ENCODE results near the gene CFAP65. TPM values are rescaled to one million over a fixed set of nuclear protein-coding genes. Genes with fewer than 3 reads are reported as not detected.

The CFAP65 gene
- total RNA-seq, 1 donor from 2014 or later = not detected

DNA sequence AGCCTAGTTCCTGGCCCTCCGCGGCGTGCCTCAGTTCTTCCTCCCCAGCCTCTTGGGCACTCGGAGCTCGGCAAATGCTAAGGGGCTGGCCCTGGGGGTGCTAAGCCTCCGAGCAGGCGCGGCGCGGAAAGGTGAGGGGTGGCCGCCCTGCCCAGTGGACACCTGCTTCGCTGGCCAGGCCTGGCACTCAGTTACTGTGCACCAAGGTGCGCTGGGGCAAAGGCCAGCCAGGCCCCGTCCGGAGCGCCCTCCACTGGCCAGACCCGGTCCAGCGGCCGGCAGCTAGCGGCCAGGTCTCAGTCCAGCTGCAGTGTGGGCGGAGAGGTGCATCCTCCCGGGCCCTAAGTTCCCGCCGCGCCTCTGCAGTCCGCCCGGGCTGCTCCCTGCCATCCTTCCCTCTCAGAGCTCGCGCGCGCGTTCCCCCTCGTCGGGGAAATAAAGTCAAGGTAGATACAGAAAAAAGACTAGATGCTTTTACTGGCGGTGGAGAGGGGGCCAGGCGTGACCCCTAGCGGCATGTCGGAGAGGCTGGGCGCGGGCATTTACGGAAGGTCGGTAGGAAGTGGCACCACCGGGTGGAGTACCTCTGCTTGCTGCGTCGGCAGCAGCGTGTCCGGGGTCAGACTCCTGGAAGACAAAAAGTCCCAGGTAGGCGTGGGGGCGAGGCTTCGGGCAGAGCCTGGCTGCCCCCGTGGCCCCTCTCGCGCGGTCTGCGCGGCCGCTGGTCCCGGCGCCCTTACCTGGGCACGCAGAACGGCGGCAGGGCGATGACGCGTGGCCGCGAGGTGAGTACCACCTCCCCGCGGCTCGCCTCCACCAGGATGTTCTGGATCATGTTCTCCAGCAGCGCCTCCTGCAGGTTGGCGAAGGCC lies 38.7 kb downstream of the CFAP65 start:
- peak in 1 of 2 experiments; percentile 72 for DNase-seq (ENCODE audit: low spot score in 2 of 2, unreplicated experiment in 2 of 2)
- Mint-ChIP-seq H3K27me3 (ENCODE audit: low read depth) (peaks cover 95% of the 10 kb centered on the region), H3K36me3 (no peaks in the 10 kb centered on the region), H3K4me1 (peaks cover 7% of the 10 kb centered on the region), H3K27ac (no peak overlapping the region), H3K9me3 (no peaks in the 10 kb centered on the region), H3K4me3 (peak overlapping the region; percentile 57)
- TF ChIP-seq CTCF (IDR thresholded peaks at IDR 0.05; ENCODE audit: unreplicated experiment) = peak; percentile 42

DNA sequence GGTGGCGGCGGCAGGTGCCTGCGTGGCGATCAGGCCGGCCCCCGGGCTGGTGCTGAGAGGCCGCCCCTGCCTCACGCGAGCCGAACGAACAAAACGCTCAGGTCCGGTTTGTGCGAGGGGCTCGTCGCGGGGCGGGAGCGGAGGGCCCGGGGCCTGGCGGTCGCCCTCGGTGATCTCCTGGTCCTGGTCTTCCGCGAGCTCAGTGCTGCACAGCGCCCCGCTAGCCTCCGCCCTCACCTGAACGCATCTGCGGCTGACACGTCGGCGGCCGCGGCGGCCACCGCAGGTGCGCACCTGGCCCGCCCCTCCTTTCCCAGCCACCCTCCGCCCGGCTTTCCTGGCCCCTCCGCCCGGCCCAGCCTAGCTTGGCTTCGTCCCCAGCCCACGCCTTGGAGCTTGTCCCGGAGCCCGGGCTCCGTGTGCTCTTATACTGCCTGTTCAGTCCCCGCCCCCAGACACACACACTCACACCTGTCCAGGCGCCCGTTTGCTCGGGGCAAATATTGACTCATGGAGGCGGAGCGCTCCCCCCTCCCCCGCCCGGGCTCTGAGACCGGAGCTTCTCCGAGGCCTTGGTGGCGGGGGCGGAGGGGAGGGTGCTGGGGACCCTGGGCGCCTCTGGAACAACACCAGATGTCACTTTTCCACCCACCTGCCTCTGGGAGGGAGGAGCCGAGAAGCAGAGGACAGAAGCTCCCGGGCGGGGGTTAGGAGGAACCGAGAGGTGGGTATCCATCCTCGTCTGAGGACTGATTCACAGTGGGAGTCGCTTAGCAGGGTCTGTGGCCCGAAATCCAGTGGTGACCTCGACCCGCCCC lies 39.5 kb downstream of the CFAP65 start:
- Mint-ChIP-seq H3K4me3 (peak overlapping the region; percentile 37), H3K9me3 (no peaks in the 10 kb centered on the region), H3K36me3 (no peaks in the 10 kb centered on the region), H3K4me1 (peaks cover 7% of the 10 kb centered on the region), H3K27ac (no peak overlapping the region), H3K27me3 (ENCODE audit: low read depth) (peaks cover 95% of the 10 kb centered on the region)
- no peak for DNase-seq (ENCODE audit: low spot score in 2 of 2, unreplicated experiment in 2 of 2)
- TF ChIP-seq CTCF (IDR thresholded peaks at IDR 0.05; ENCODE audit: unreplicated experiment) = no peak

- no peaks in the 10 kb centered on the region for H3K9me3 Mint-ChIP-seq
- no peak for TF ChIP-seq CTCF (IDR thresholded peaks at IDR 0.05; ENCODE audit: unreplicated experiment)
- no peaks in the 10 kb centered on the region for H3K36me3 Mint-ChIP-seq
- no peak overlapping the region for H3K27ac Mint-ChIP-seq
- no peak for DNase-seq (ENCODE audit: low spot score in 2 of 2, unreplicated experiment in 2 of 2)
- H3K27me3 Mint-ChIP-seq (ENCODE audit: low read depth) = peaks cover 95% of the 10 kb centered on the region
- no peak overlapping the region for H3K4me3 Mint-ChIP-seq
- peaks cover 9% of the 10 kb centered on the region for H3K4me1 Mint-ChIP-seq
These were observed 40.2 kb downstream of the CFAP65 start for GRCh38 chr2:219001100-219001576.

DNA sequence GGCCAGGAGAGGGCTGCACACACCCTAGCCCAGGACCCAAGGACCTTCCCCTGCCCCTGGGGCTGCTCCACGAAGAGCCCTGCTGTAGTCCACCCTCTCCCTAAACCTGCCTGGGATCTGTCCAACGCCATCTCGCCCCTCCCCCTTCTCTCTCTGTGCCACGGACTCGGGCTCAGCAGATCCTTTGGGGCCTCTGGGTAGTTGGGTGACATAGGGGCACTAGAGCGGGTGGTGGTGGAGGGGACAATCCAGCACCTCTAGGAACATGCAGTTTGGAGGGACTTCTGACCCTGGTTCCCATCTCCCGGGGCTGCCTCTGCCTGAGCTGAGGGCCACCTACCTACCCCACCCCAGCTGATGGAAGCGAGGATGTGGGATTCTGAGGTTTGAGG lies 40.8 kb downstream of the CFAP65 start:
- no peaks in the 10 kb centered on the region for H3K9me3 Mint-ChIP-seq
- H3K36me3 Mint-ChIP-seq = no peaks in the 10 kb centered on the region
- H3K27ac Mint-ChIP-seq = no peak overlapping the region
- TF ChIP-seq CTCF (IDR thresholded peaks at IDR 0.05; ENCODE audit: unreplicated experiment) = no peak
- H3K4me1 Mint-ChIP-seq = peaks cover 10% of the 10 kb centered on the region
- H3K27me3 Mint-ChIP-seq (ENCODE audit: low read depth) = peaks cover 95% of the 10 kb centered on the region
- no peak overlapping the region for H3K4me3 Mint-ChIP-seq
- no peak for DNase-seq (ENCODE audit: low spot score in 2 of 2, unreplicated experiment in 2 of 2)

DNA sequence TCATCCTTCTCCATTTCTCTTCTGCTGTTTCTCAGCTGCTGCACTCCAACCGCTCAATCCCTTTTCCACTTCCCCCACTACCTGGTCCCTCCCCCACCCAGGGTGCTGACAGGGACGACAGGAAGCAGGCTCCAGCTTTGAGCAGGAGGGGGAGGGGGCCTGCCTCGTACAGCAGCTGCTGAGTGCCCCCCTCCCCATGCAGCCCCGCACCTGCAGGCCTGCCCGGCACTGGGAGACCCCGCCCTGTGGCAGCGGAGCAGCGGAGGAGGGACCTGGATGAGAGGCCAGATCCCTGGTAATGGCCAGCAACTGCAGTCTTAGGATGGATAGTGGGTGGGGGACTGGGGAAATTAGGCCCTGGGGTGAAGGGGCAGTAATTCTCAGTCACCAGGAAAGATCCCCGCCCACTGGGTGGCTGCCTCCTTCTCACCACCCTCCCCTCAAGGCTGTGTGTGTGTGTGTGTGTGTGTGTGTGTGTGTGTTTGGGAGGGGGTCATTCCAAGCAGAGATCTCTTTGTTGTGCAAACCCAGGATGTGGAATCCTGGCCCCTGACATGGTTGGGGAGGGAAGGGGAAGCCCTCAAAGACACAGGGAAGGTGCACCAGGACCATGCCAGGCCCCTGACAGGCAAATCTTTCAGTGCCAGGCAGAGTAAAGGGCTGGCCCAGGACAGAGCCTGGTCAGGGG lies 41.3 kb downstream of the CFAP65 start:
- TF ChIP-seq CTCF (IDR thresholded peaks at IDR 0.05; ENCODE audit: unreplicated experiment) = no peak
- Mint-ChIP-seq H3K4me3 (no peak overlapping the region), H3K27me3 (ENCODE audit: low read depth) (peaks cover 95% of the 10 kb centered on the region), H3K9me3 (no peaks in the 10 kb centered on the region), H3K36me3 (no peaks in the 10 kb centered on the region), H3K27ac (no peak overlapping the region), H3K4me1 (peaks cover 10% of the 10 kb centered on the region)
- no peak for DNase-seq (ENCODE audit: low spot score in 2 of 2, unreplicated experiment in 2 of 2)
